GM18498 (cell line): ENCODE measurements around the gene HLA-DQA2.
"Not testable (repeated sequence)": the region's sequence is repeated elsewhere in the genome, so short reads cannot be mapped to it uniquely, and the experiment has no call there.

Experiments used
- ATAC-seq: cut with Tn5 transposase; IDR thresholded peaks from one replicate; pipeline ENCODE4 v1.9.1; 2021; ENCODE audit warnings: mild to moderate bottlenecking, moderate library complexity; ENCODE audit not compliant: unreplicated experiment

Gene HLA-DQA2

GRCh38 chr6:32741031-32741960 lies at the start of gene HLA-DQA2:
Gene HLA-DQA2 (plus strand): TSS chr6:32741391. CDS start chr6:32741444, 53 bp downstream.
- no peak for ATAC-seq

GRCh38 chr6:32692019-32692418 lies 49.2 kb upstream of the HLA-DQA2 start:
- ATAC-seq, result peak; percentile 48

GRCh38 chr6:32697031-32697430 lies 44.2 kb upstream of the HLA-DQA2 start:
- ATAC-seq, result no peak

- no peak for ATAC-seq
Measured at GRCh38 chr6:32700391-32701040, 40.7 kb upstream of the HLA-DQA2 start.

- ATAC-seq, result no peak
Measured at GRCh38 chr6:32703347-32703746, 37.8 kb upstream of the HLA-DQA2 start.

GRCh38 chr6:32705164-32705563 lies 36.0 kb upstream of the HLA-DQA2 start:
- not testable (repeated sequence) for ATAC-seq

GRCh38 chr6:32709625-32710024 lies 31.6 kb upstream of the HLA-DQA2 start:
- ATAC-seq, result no peak

- no peak for ATAC-seq
Measured at GRCh38 chr6:32713241-32713640, 27.9 kb upstream of the HLA-DQA2 start.

GRCh38 chr6:32716396-32716795 lies 24.8 kb upstream of the HLA-DQA2 start:
- no peak for ATAC-seq

- ATAC-seq, result no peak
Measured at GRCh38 chr6:32718879-32719278, 22.3 kb upstream of the HLA-DQA2 start.

- ATAC-seq, result no peak
Measured at GRCh38 chr6:32738126-32738525, 3.1 kb upstream of the HLA-DQA2 start.

- no peak for ATAC-seq
Measured at GRCh38 chr6:32742374-32742773, 1.2 kb downstream of the HLA-DQA2 start.

GRCh38 chr6:32744776-32745175 lies 3.6 kb downstream of the HLA-DQA2 start:
- ATAC-seq, result no peak

- ATAC-seq, result not testable (repeated sequence)
Measured at GRCh38 chr6:32745649-32746048, 4.5 kb downstream of the HLA-DQA2 start.

- ATAC-seq, result no peak
Measured at GRCh38 chr6:32752580-32752979, 11.4 kb downstream of the HLA-DQA2 start.

GRCh38 chr6:32759669-32760068 lies 18.5 kb downstream of the HLA-DQA2 start:
- no peak for ATAC-seq

GRCh38 chr6:32761072-32761471 lies 19.9 kb downstream of the HLA-DQA2 start:
- ATAC-seq, result no peak

GRCh38 chr6:32761548-32761947 lies 20.4 kb downstream of the HLA-DQA2 start:
- no peak for ATAC-seq

- no peak for ATAC-seq
Measured at GRCh38 chr6:32763421-32763820, 22.2 kb downstream of the HLA-DQA2 start, which contains the start of gene HLA-DQB2. Gene HLA-DQB2 (minus strand): TSS chr6:32763532. CDS start chr6:32763470, 62 bp downstream.

- ATAC-seq, result no peak
Measured at GRCh38 chr6:32764048-32764447, 22.9 kb downstream of the HLA-DQA2 start.

GRCh38 chr6:32772656-32773055 lies 31.5 kb downstream of the HLA-DQA2 start:
- ATAC-seq, result no peak

- no peak for ATAC-seq
Measured at GRCh38 chr6:32774426-32774825, 33.2 kb downstream of the HLA-DQA2 start.
